ENCODE results near the gene OPN3.
"Not testable (repeated sequence)": the region's sequence is repeated elsewhere in the genome, so short reads cannot be mapped to it uniquely, and the experiment has no call there.

The OPN3 gene, protein sequence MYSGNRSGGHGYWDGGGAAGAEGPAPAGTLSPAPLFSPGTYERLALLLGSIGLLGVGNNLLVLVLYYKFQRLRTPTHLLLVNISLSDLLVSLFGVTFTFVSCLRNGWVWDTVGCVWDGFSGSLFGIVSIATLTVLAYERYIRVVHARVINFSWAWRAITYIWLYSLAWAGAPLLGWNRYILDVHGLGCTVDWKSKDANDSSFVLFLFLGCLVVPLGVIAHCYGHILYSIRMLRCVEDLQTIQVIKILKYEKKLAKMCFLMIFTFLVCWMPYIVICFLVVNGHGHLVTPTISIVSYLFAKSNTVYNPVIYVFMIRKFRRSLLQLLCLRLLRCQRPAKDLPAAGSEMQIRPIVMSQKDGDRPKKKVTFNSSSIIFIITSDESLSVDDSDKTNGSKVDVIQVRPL

DNA sequence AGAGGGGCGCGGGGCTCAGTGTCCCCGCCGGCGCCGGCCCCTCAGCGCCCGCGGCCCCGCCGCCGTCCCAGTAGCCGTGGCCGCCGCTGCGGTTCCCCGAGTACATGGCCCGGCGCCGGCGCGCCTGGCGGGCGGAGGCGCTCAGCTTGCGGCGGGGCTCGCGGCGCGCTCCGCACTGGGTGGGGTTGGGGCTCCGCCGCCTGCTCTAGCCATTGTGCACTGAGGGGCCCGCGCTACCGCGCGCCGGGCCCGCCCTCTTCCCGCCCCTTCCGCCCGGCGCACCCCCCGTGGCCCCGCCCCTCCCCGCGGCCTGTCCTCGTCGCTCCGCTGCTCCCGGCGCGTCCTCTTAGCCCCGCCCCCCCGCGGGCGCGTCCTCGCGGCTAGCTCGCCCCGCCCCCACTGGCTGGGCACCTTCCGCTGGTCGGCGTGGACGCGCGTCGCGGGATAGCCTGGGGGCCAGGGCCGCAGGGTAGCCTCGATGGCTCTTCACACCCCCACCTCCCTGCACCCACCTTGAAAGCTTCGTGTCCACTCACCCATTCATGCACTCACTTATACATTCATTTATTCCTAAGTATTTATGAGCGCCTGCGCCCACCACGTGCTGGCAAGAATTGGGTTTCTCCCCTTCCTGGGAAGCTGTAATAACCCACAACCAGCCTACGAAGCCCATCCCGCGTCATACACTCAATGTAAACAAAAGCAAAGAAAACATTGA lies at the start of gene OPN3, which contains the start of gene CHML:
Gene OPN3, minus strand, starts transcription at position 221 of the 718 bp plus-strand sequence. Its CDS starts 115 bp downstream, at position 106.
Gene CHML, minus strand, starts transcription at position 221 of the 718 bp plus-strand sequence. CDS start 4,603 bp downstream, outside the sequence.
- peak in 57 of 58 donors; percentile 29 to 95 (median 90) for DNase-seq

- no peak for DNase-seq
Measured at GRCh38 chr1:241688940-241689368, 48.8 kb upstream of the OPN3 start.

GRCh38 chr1:241684108-241684507 lies 43.9 kb upstream of the OPN3 start:
- DNase-seq: no peak

GRCh38 chr1:241682921-241683320 lies 42.8 kb upstream of the OPN3 start:
- no peak for DNase-seq

- DNase-seq: not testable (repeated sequence)
Measured at GRCh38 chr1:241681861-241682448, 41.8 kb upstream of the OPN3 start.

DNA sequence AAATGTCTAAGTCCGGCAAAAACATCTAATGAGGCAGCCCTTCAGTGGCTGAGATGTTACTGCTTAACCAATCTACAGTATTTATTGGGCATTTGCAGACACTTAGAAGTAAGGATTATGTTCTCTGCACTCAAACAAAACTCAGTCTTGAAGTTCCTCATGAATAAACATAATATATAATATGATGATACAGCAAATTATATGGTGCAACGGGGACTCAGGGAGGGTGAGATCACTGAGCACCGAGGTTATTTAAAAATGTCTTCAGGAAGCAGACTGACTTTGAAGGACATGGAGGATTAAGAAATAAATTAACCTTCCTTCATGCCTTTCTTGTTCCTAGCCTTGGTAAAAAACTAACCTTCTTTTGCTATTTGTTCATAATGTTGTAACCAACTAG lies 39.8 kb upstream of the OPN3 start:
- no peak for DNase-seq

DNA sequence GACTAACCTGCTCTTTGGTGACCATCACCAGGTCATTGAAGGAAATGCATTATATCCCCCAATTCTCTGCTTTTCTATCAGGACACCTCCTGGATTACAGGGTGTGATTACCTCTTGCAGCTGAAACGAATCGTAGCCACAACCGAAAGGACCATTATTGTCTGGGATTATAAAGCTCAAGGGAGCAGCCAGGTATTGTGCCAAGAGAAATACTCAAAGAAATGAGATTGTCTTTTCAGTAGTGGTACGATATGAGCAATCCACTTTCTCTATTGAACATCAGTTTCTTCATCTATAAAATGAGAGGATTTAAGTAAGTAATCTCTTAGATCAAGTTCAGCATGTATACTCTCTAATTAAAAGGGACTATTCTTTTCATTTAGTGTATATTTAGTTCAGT lies 39.2 kb upstream of the OPN3 start:
- no peak for DNase-seq

DNA sequence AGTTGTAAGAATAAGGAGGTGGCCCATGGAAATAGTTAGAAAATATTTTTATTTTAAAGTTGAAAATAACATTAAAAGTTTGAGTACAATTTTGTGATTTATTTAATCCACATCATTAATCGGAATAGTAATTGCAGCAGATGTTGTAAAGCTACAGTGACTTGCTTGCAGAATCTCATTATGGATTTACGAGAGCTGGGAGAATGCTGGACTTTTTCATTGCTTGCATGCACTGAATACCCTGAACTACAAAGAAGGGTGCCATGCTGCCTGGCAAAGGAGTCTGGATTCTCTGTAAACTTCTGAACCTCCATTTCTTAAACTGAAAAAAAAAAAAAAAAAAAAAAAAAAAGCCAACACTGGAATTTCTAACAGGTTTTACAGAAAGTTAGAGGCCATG lies 38.4 kb upstream of the OPN3 start:
- no peak for DNase-seq

- no peak for DNase-seq
Measured at GRCh38 chr1:241677201-241677600, 37.0 kb upstream of the OPN3 start.

DNA sequence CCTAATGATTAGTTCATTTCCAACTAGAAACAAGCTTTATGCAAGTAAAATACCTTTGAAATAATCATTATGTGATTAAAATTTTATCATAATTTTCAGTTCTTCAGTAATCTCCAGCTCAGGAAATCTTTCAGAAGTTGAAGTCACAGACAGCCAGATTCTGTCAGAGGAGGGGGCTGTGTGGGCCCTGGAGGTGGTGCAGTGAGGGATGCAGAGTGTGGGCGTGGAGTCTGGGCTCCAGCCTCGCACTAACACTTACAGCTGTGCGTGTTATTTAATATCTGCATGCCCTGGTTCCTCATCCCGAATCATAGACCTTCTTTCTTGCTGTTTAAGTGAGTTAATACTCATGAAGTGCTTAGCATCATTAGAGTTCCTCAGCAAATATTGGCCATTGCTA lies 35.8 kb upstream of the OPN3 start:
- DNase-seq: no peak

- DNase-seq: no peak
Measured at GRCh38 chr1:241674805-241675384, 34.7 kb upstream of the OPN3 start.

DNA sequence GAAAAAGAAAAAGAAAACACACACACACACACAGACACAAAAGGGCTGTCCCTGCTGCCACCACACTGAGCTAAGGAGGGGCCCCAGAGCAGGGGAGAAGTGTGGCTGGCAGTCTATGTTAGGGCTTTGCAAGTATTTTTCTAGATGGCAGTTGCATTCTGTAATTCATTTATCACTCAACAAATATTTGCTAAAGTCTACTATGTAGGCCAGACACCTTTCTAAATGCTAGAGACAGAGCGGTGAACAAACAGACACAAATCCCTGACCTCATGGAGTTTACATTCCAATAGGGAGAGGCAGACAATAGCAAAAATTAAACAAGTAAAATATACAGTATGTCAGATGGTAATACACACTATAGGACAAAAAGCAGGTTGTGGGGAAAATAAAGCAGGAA lies 32.1 kb upstream of the OPN3 start:
- no peak for DNase-seq

DNA sequence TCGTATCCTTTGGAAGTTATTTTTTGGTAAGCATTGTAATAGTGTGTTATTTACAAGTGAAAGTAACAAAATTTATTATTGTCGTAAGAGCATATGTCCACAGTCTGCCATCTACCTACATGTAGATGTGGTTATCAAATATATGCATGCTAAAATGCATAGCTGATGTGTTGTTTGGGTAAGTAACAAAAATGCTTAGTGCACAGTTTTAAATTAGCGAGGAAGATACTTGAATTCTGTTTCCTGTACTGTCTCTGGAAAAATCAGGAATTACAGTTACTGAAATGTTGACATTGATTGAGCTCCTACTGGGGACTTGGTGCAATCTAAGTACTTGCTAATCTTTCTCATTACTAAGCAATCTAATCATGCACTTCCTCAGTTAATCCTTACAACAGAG lies 26.2 kb upstream of the OPN3 start:
- no peak for DNase-seq

- DNase-seq: no peak
Measured at GRCh38 chr1:241660424-241660972, 20.3 kb upstream of the OPN3 start.

- DNase-seq: not testable (repeated sequence)
Measured at GRCh38 chr1:241659016-241659415, 18.8 kb upstream of the OPN3 start.

DNA sequence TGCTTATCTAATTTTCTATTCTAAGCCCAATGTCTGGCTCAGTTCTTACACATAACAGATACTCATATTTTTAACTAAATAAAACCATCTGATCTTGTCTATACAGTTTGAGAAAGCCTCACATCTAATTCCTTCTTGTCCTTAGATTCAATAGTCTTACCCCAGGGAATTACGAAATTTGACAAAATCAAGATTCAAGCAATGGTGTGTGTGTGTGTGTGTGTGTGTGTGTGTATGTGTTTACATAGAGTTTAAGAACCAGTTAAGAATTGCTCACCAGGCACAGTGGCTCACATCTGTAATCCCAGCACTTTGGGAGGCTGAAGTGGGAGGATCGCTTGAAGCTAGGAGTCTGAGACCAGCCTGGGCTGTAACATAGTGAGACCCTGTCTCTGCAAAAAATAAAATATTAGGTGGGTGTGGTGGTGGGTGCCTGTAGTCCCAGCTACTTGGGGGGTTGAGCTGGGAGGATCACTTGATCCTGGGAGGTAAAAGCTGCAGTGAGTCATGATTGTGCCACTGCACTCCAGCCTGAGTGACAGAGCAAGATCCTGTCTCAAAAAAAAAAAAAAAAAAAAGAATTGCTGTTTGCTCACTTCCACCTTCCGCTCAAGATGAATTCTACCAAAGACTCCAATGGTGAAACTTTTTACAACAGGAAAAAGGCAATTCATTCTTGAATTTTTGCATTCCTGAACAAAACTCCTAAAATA lies 18.1 kb upstream of the OPN3 start:
- no peak for DNase-seq

- no peak for DNase-seq
Measured at GRCh38 chr1:241654641-241655040, 14.5 kb upstream of the OPN3 start.

DNA sequence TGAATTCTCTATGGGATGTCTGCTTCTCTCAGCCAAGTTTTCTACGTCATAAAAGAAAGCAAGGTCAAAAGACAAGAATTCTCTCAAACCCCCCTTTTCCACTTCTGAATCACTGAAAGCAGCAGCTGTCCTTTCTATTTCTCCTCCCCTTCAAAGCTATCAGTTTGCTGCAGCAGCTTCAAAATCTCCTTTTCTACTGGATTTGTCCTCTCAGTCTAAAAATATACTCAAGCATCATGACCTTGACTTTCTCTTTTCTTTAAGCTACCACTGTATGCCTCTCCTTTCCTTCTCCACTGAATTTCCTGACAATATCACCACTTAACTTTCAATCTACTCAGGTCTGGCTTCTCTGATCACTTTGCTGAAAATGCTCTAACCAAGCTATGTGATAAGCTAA lies 13.8 kb upstream of the OPN3 start:
- DNase-seq: no peak

GRCh38 chr1:241652012-241652411 lies 11.8 kb upstream of the OPN3 start, which contains the start of gene WDR64:
Gene WDR64, plus strand, starts transcription at chr1:241652281. Its CDS starts 204 bp downstream, at chr1:241652485.
- DNase-seq: no peak

DNA sequence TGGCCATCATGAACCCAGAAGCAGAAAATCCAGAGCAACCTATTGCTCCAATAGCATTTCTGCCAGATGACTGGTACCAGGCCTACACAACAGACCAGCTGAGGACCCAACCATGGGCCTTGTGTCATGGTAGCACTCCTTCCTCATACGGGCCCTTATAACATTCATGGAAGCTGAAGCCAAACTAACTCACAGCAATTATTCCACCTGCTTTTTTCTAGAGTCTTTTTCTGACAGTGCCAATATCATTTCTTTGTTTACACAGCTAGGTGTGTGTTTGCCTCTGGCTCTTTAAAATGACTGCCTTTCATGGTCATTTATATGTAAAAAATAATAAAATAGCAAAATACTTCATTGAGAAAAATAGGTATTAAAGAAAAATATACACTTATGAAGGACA lies 8.0 kb upstream of the OPN3 start:
- DNase-seq: no peak

DNA sequence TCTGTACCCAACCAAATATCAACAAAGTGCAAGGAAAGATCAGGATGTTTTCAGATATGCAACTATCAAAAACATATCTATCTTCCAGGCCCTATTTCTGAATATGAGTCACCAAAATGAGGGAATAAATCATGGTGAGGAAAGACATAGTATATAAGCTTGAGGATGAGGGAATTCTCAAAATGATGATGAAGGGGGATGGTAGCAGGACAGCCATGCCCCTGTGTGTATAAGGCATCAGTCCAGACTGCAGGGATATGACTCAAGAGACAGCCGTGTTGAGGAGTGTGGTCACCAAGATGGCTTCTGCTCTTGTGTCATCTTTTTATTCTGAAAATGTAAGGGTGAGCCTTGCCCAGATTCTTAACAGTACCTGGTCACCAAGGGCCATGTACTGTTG lies 7.5 kb upstream of the OPN3 start:
- no peak for DNase-seq

Measured in anterior cingulate cortex (tissue), 58 donors.